PFSK-1 (cell line): Measurements from ENCODE around the gene PDZD2.

Experiments
- POLR2AphosphoS5 ChIP-seq: IDR thresholded peaks from 2 replicates; pipeline ENCODE4 v1.6.1; 2012; ENCODE audit warnings: low read depth, mild to moderate bottlenecking, control low read depth, low read length, moderate library complexity
- REST ChIP-seq, 2 experiments: IDR thresholded peaks; 2 replicates each; pipeline versions ENCODE4 v1.6.1 to v1.8.0; 2011 to 2012; ENCODE audit warnings: low read depth in 2 of 2, low read length in 2 of 2, control low read depth in 1 of 2, inconsistent platforms in 1 of 2, mild to moderate bottlenecking in 1 of 2, moderate library complexity in 1 of 2; ENCODE audit not compliant: insufficient read depth in 1 of 2
- SIN3A ChIP-seq: IDR thresholded peaks from 2 replicates; pipeline ENCODE4 v1.6.1; 2012; ENCODE audit warnings: mild to moderate bottlenecking, low read length, moderate library complexity, borderline replicate concordance; ENCODE audit not compliant: insufficient read depth
- TAF1 ChIP-seq: IDR thresholded peaks from 2 replicates; pipeline ENCODE4 v1.6.1; 2012; ENCODE audit warnings: low read length, control low read depth, borderline replicate concordance; ENCODE audit not compliant: insufficient read depth

DNA sequence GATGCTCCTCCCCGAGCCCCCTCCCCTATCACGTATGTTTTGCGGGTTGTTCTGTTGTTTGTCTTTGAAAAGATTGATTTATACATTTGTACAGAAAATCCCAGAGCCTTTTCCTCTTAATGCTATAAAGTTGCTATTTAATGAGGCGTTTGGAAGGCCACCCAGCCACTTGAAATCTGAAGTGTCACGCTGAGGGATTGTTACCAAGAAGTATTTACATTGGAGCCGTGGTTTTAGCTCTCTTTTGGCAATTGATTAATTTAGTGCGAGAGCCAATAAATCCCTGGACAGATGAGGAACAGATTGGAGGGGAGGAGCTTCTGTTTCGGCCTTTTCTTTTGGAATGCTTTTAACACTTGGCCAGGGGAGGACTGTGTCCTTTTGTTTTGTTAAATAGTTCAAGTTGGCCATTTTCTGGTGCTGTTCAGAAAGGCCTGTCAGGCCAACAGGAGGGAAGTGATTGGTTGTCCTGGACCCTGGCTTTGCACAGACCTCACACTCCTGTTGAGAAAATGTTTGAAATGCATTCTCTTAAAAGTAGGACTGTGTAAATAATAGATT, 250.2 kb downstream of the PDZD2 start:
- TF ChIP-seq TAF1 = no peak
- TF ChIP-seq POLR2AphosphoS5 = no peak
- TF ChIP-seq REST (IDR thresholded peaks at IDR 0.05; ENCODE audit: insufficient read depth in 1 of 2, low read depth in 2 of 2, low read length in 2 of 2) = no peak
- TF ChIP-seq SIN3A = no peak
